ENCODE results near the gene ZNHIT6.

ZNHIT6 gene

DNA sequence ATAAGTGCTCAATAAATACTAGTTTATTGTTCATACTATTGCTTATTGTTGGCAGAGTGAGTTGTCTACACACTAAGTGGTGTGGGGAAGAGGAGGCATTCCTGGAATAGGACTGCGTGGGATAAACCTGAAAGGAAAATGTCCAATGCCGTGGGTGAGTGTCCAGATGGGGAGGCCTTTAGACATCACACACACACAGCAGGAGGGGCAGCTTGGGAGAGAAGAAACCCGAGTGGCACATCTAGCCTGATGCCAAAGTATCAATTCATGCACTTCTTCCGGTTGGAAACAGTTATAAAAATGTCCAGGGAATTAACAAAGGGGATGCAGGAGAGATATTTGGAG, 100.3 kb downstream of the ZNHIT6 start:
- no peak for TF ChIP-seq CTCF (IDR thresholded peaks at IDR 0.05; ENCODE audit: extremely low read depth, insufficient read depth, missing control alignments)
- in situ Hi-C loops (cut with MboI; ENCODE audit: low pct_unique_long_range_greater_than_20kb, low sequenced_read_pairs, unreplicated experiment) = no loop called here
- DNase-seq (ENCODE audit: low spot score) = no peak

DNA sequence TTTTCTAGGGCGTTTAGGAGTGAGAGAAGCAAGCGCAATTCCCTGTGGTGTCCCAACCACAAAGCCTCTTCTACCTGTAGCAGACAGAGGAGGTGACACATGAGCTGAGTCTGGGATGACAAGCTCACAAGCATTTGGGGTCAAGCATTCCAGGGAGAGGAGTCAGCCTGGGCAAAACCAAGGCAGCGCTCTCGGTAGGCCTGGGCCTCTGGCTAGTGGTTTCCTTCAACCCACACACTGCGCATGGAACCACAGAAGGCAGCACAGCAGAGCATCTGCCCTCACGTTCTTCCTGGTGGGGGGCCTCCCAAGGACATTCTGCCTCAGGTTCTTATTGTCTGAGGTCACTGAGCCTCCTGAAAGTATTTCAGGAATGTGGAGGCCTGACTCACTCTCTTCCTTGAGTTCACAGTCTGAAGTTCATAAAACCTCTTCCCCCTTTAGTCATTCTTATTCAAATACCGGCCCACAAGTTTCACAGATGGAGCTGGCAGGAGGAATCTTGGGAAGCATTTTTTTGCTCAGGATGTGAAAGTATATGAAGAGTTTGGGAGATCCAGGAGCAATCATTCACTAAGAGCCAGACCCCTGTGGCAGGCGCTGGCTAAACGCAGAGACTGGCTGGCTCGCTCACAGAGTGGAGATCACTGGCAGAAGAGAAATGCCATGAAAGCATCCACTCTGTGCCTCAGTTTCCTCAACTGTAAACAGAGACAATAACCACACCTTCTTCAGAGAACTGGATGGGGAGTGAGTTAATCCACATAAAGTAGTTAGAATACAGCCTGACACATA, 100.9 kb downstream of the ZNHIT6 start:
- in situ Hi-C loops (cut with MboI; ENCODE audit: low pct_unique_long_range_greater_than_20kb, low sequenced_read_pairs, unreplicated experiment) = no loop called here
- no peak for TF ChIP-seq CTCF (IDR thresholded peaks at IDR 0.05; ENCODE audit: extremely low read depth, insufficient read depth, missing control alignments)
- no peak for DNase-seq (ENCODE audit: low spot score)

DNA sequence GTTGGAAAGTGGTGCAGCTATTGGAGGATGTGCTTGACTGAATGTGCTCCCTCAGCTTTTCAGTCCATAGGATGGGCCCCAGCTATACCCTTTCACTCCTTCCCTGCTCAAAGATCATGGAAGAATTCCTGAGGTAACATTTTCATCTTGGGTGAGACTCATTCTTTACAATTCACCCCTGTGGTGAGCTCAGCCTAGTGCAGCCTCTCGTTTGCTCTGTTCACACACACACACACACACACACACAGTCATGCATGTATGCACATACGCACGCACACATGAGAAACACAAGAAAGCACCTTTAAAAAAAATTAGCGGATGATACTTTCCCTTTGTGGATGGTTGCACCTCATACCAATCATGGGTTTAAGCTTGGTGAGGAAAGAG, 101.8 kb downstream of the ZNHIT6 start:
- in situ Hi-C loops (cut with MboI; ENCODE audit: low pct_unique_long_range_greater_than_20kb, low sequenced_read_pairs, unreplicated experiment) = no loop called here

DNA sequence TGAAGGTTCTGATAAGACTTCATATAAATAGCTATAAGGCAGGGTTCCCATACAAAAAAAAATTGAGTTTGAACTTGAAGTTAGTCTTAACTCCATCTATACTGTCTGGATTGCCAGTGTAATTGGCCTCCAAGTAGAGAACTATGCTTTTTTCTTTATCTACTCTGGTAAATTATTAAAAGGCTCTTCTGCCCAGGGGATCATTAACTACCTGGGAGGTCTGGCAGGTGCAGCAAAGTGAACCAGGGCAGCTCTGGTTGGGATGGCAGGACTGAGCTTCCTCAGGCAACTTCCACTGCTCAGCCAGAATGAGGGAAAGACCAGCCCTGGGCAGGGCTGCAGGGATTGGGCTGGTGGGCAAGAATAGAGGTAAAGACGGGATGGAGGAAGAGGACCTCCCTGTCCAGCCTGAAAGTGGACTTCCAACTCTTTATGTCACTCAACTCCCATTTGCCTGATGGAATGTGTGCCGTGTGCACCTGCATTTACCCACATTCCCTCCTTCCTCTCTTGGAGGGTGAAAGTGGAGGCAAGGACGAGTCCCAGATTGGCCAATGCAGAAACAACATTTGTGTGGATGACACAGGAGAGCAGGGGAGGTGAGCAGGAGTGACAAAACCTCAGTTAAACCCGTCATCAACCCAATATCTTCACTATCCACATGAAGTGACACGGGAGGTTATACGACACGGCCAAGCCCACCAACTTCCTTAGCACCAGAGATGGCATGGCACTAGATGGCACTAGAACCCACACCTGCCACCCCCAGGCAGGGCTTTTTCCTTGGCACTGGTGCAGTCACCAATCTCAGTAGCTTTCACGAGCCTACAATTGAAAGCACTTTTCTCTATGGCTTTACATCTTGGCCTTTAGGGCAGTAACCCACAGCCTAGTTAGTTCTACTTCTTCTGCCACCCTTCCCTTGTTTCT, 102.5 kb downstream of the ZNHIT6 start:
- DNase-seq (ENCODE audit: low spot score) = no peak
- TF ChIP-seq CTCF (IDR thresholded peaks at IDR 0.05; ENCODE audit: extremely low read depth, insufficient read depth, missing control alignments) = no peak
- in situ Hi-C loops (cut with MboI; ENCODE audit: low pct_unique_long_range_greater_than_20kb, low sequenced_read_pairs, unreplicated experiment) = no loop called here

More for the DNA sequence above, 101.8 kb downstream of the ZNHIT6 start:
- no peak for DNase-seq (ENCODE audit: low spot score)
- TF ChIP-seq CTCF (IDR thresholded peaks at IDR 0.05; ENCODE audit: extremely low read depth, insufficient read depth, missing control alignments) = no peak

DNA sequence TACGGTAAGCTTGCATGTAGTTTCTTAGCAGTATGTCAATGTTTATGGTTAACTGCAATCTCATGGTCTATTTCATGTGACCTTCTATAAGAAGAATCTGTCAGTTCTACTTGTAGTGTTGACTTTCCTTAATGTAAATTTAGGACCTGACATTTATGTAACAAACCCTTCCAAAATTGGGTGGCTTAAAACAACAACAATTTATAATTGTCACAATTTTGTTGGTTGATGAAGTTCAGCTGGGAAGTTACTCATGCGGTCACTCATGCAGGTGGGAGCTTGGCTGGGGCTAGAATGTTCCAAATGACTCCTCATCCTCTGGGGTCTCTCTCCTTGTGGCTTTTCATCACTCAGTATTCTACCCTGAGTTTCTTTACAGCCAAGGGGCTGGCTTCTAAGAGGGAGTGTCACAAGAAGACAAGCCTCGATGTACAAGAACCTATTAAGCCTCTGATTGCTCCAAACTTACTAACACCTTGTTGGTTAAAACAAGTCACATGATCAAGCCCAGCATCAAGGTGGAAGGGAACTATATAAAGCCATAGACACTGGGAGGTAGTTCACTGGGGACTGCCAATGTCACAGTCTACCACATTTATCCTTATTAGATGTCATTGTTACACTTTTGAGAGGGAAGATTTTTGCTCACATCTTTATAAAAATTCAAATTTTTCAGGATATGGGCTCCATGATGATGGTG, 103.8 kb downstream of the ZNHIT6 start:
- no peak for TF ChIP-seq CTCF (IDR thresholded peaks at IDR 0.05; ENCODE audit: extremely low read depth, insufficient read depth, missing control alignments)
- in situ Hi-C loops (cut with MboI; ENCODE audit: low pct_unique_long_range_greater_than_20kb, low sequenced_read_pairs, unreplicated experiment) = no loop called here
- no peak for DNase-seq (ENCODE audit: low spot score)

DNA sequence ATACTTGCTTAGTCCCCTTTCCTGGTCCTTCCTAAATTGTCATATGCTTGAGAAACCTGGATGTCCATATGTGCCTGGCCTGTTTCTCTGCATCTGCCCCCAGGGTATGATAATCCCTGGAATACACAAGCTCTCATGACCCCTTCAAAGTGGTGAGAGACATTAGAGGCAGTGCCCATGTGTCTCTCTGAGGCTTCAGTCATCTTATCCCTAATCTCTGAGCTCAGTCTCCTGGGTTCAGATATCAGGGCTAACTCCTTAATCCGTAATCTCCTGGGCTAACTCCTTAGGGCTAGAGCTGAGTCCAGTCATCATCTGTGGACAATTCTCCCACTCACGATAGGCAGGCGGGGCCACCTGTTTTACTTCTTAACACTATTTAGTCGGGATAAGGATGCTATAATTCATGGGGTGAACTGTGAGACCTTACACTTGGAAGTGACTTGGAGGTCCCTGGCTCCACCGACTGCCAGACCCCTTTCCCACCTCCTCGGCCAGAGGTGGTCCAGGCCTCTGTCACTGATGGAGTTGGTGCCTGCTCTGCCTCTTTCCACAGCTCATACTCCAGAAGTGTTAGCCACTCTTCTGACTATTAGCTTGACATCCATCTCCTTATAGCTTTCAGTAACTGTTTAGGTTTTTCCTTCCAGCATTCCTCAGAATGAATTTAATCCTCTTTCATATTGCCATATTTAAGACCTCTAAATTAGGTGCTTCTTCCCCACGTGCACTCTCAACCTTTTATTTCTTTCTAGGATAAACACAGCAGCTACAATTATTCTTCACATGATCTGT, 105.0 kb downstream of the ZNHIT6 start:
- no peak for TF ChIP-seq CTCF (IDR thresholded peaks at IDR 0.05; ENCODE audit: extremely low read depth, insufficient read depth, missing control alignments)
- in situ Hi-C loops (cut with MboI; ENCODE audit: low pct_unique_long_range_greater_than_20kb, low sequenced_read_pairs, unreplicated experiment) = no loop called here
- DNase-seq (ENCODE audit: low spot score) = no peak
